ENCODE measurements around the gene LRP1B. TPM values are rescaled to one million over a fixed set of nuclear protein-coding genes. Genes with fewer than 3 reads are reported as not detected.

Gene LRP1B
- total RNA-seq, 2 donors from 2014 or later, result 0.79 to 1.8 TPM

- Histone ChIP-seq H3K9ac (ENCODE audit: extremely low read depth, low read length, poor library complexity, severe bottlenecking) (no peak overlapping the region), H3K4me1 (ENCODE audit: control insufficient read depth, insufficient read depth, low read length) (no peaks in the 10 kb centered on the region), H3K36me3 (ENCODE audit: control insufficient read depth, insufficient read depth, low read length) (no peaks in the 10 kb centered on the region), H3K9me3 (ENCODE audit: control insufficient read depth, low read length) (peaks cover 1% of the 10 kb centered on the region), H3K27ac (ENCODE audit: low read depth, low read length) (peak overlapping the region; percentile 66), H3K27me3 (ENCODE audit: control insufficient read depth, insufficient read depth, low read length, poor library complexity, severe bottlenecking) (no peaks in the 10 kb centered on the region), H3K4me3 (ENCODE audit: low read length) (no peak overlapping the region)
- H3K9me3 Mint-ChIP-seq, result peaks cover 2% of the 10 kb centered on the region
- no peak overlapping the region for H3K27ac Mint-ChIP-seq
- no peak for DNase-seq
- H3K27me3 Mint-ChIP-seq (ENCODE audit: insufficient read depth), result no peaks in the 10 kb centered on the region
- no peaks in the 10 kb centered on the region for H3K36me3 Mint-ChIP-seq (ENCODE audit: low read depth)
- TF ChIP-seq CTCF (conservative IDR thresholded peaks at IDR 0.05), result no peak
- H3K4me1 Mint-ChIP-seq, result peaks cover 4% of the 10 kb centered on the region
- 71 to 100% methylated on average over 2 of the region's 2 CpGs for WGBS, 2 experiments (ENCODE audit: insufficient coverage in 1 of 2, insufficient read length in 1 of 2)
- H3K4me3 Mint-ChIP-seq, result no peak overlapping the region
These were observed 1344.2 kb downstream of the LRP1B start for GRCh38 chr2:140786585-140786984.

GRCh38 chr2:140775411-140775810 lies 1355.4 kb downstream of the LRP1B start:
- H3K27me3 Mint-ChIP-seq (ENCODE audit: insufficient read depth), result no peaks in the 10 kb centered on the region
- no peaks in the 10 kb centered on the region for H3K9me3 Mint-ChIP-seq
- Histone ChIP-seq H3K36me3 (ENCODE audit: control insufficient read depth, insufficient read depth, low read length) (no peaks in the 10 kb centered on the region), H3K9me3 (ENCODE audit: control insufficient read depth, low read length) (no peaks in the 10 kb centered on the region), H3K27ac (ENCODE audit: low read depth, low read length) (no peak overlapping the region), H3K27me3 (ENCODE audit: control insufficient read depth, insufficient read depth, low read length, poor library complexity, severe bottlenecking) (no peaks in the 10 kb centered on the region), H3K9ac (ENCODE audit: extremely low read depth, low read length, poor library complexity, severe bottlenecking) (no peak overlapping the region), H3K4me1 (ENCODE audit: control insufficient read depth, insufficient read depth, low read length) (no peaks in the 10 kb centered on the region), H3K4me3 (ENCODE audit: low read length) (no peak overlapping the region)
- H3K27ac Mint-ChIP-seq, result no peak overlapping the region
- TF ChIP-seq CTCF (conservative IDR thresholded peaks at IDR 0.05), result no peak
- DNase-seq, result no peak
- H3K4me1 Mint-ChIP-seq, result peaks cover 4% of the 10 kb centered on the region
- no peaks in the 10 kb centered on the region for H3K36me3 Mint-ChIP-seq (ENCODE audit: low read depth)
- no peak overlapping the region for H3K4me3 Mint-ChIP-seq

GRCh38 chr2:140770645-140771044 lies 1360.2 kb downstream of the LRP1B start:
- DNase-seq, result no peak

More at GRCh38 chr2:140770645-140771044, 1360.2 kb downstream of the LRP1B start:
- Mint-ChIP-seq H3K9me3 (no peaks in the 10 kb centered on the region), H3K36me3 (ENCODE audit: low read depth) (no peaks in the 10 kb centered on the region), H3K4me1 (no peaks in the 10 kb centered on the region), H3K27me3 (ENCODE audit: insufficient read depth) (no peaks in the 10 kb centered on the region), H3K4me3 (no peak overlapping the region), H3K27ac (no peak overlapping the region)
- Histone ChIP-seq H3K9me3 (ENCODE audit: control insufficient read depth, low read length) (no peaks in the 10 kb centered on the region), H3K27ac (ENCODE audit: low read depth, low read length) (no peak overlapping the region), H3K36me3 (ENCODE audit: control insufficient read depth, insufficient read depth, low read length) (no peaks in the 10 kb centered on the region), H3K9ac (ENCODE audit: extremely low read depth, low read length, poor library complexity, severe bottlenecking) (no peak overlapping the region), H3K4me1 (ENCODE audit: control insufficient read depth, insufficient read depth, low read length) (no peaks in the 10 kb centered on the region), H3K27me3 (ENCODE audit: control insufficient read depth, insufficient read depth, low read length, poor library complexity, severe bottlenecking) (no peaks in the 10 kb centered on the region), H3K4me3 (ENCODE audit: low read length) (no peak overlapping the region)
- no peak for TF ChIP-seq CTCF (conservative IDR thresholded peaks at IDR 0.05)
- WGBS, 2 experiments (ENCODE audit: insufficient coverage in 1 of 2, insufficient read length in 1 of 2), result 67% methylated on average over 1 of the region's 1 CpG; no CpG with 5 or more reads in 1 of the 2 experiments
